HEK293 (cell line): ENCODE data around the gene KRT13.

Source experiments
- BCL11A ChIP-seq: fragments of 450-650 bp; formaldehyde crosslinking; IDR thresholded peaks from 2 replicates; pipeline ENCODE4 v1.5.1; 2016; ENCODE audit warnings: low read depth, missing biosample characterization, missing genetic modification characterization
- GLIS1 ChIP-seq: fragments of 450-650 bp; formaldehyde crosslinking; IDR thresholded peaks from 2 replicates; pipeline ENCODE4 v1.5.1; 2016; ENCODE audit warnings: missing biosample characterization, missing genetic modification characterization
- HOXA7 ChIP-seq: sonication (generic); formaldehyde crosslinking; IDR thresholded peaks from 2 replicates; pipeline ENCODE4 v1.8.1; 2022; ENCODE audit warnings: missing genetic modification reagents, borderline replicate concordance
- KLF7 ChIP-seq: fragments of 450-650 bp; formaldehyde crosslinking; IDR thresholded peaks from 2 replicates; pipeline ENCODE4 v1.5.1; 2016; ENCODE audit warnings: missing biosample characterization, missing genetic modification characterization, borderline replicate concordance
- PRDM4 ChIP-seq: fragments of 450-650 bp; formaldehyde crosslinking; IDR thresholded peaks from 2 replicates; pipeline ENCODE4 v1.5.1; 2017; ENCODE audit warnings: missing biosample characterization, missing genetic modification characterization
- SP3 ChIP-seq: fragments of 450-650 bp; formaldehyde crosslinking; IDR thresholded peaks from 2 replicates; pipeline ENCODE4 v1.5.1; 2016; ENCODE audit warnings: missing biosample characterization, missing genetic modification characterization
- SP7 ChIP-seq: fragments of 450-650 bp; formaldehyde crosslinking; IDR thresholded peaks from 2 replicates; pipeline ENCODE4 v1.5.1; 2016; ENCODE audit warnings: missing biosample characterization, missing genetic modification characterization
- ZBTB11 ChIP-seq: fragments of 450-650 bp; formaldehyde crosslinking; conservative IDR thresholded peaks from 2 replicates; pipeline ENCODE4 v1.5.1; 2016; ENCODE audit warnings: low read depth, missing biosample characterization, missing genetic modification characterization
- ZEB2 ChIP-seq: fragments of 450-650 bp; formaldehyde crosslinking; IDR thresholded peaks from 2 replicates; pipeline ENCODE4 v1.5.1; 2016; ENCODE audit warnings: missing biosample characterization, missing genetic modification characterization
- ZFHX2 ChIP-seq: fragments of 450-650 bp; formaldehyde crosslinking; conservative IDR thresholded peaks from 2 replicates; pipeline ENCODE4 v1.5.1; 2016; ENCODE audit warnings: missing biosample characterization, missing genetic modification characterization
- ZFP41 ChIP-seq: fragments of 450-650 bp; formaldehyde crosslinking; IDR thresholded peaks from 2 replicates; pipeline ENCODE4 v1.5.1; 2016; ENCODE audit warnings: missing biosample characterization, missing genetic modification characterization, borderline replicate concordance
- ZFP69B ChIP-seq: fragments of 450-650 bp; formaldehyde crosslinking; IDR thresholded peaks from 2 replicates; pipeline ENCODE4 v1.5.1; 2016; ENCODE audit warnings: missing biosample characterization, missing genetic modification characterization
- ZNF350 ChIP-seq: fragments of 450-650 bp; formaldehyde crosslinking; IDR thresholded peaks from 2 replicates; pipeline ENCODE4 v1.5.0; 2017; ENCODE audit warnings: missing biosample characterization, mild to moderate bottlenecking, missing genetic modification characterization
- ZNF362 ChIP-seq: fragments of 450-650 bp; formaldehyde crosslinking; IDR thresholded peaks from 2 replicates; pipeline ENCODE4 v1.5.1; 2016; ENCODE audit warnings: missing biosample characterization, missing genetic modification characterization
- ZNF366 ChIP-seq: fragments of 450-650 bp; formaldehyde crosslinking; conservative IDR thresholded peaks from 2 replicates; pipeline ENCODE4 v1.5.1; 2016; ENCODE audit warnings: missing biosample characterization, missing genetic modification characterization
- ZNF37A ChIP-seq: fragments of 450-650 bp; IDR thresholded peaks from 2 replicates; pipeline ENCODE4 v1.5.1; 2018; ENCODE audit warnings: missing biosample characterization, missing genetic modification characterization
- ZNF391 ChIP-seq: fragments of 450-650 bp; formaldehyde crosslinking; IDR thresholded peaks from 2 replicates; pipeline ENCODE4 v1.5.1; 2016; ENCODE audit warnings: low read depth, missing biosample characterization, missing genetic modification characterization, borderline replicate concordance
- ZNF423 ChIP-seq: fragments of 450-650 bp; formaldehyde crosslinking; IDR thresholded peaks from 2 replicates; pipeline ENCODE4 v1.5.1; 2016; ENCODE audit warnings: missing biosample characterization, missing genetic modification characterization
- ZNF529 ChIP-seq: fragments of 450-650 bp; formaldehyde crosslinking; IDR thresholded peaks from 2 replicates; pipeline ENCODE4 v1.5.1; 2017; ENCODE audit warnings: missing genetic modification characterization, missing biosample characterization; ENCODE audit not compliant: insufficient replicate concordance
- ZNF560 ChIP-seq: fragments of 450-650 bp; formaldehyde crosslinking; IDR thresholded peaks from 2 replicates; pipeline ENCODE4 v1.5.1; 2017; ENCODE audit warnings: missing biosample characterization, missing genetic modification characterization, borderline replicate concordance
- ZNF660 ChIP-seq: fragments of 450-650 bp; IDR thresholded peaks from 2 replicates; pipeline ENCODE4 v1.5.1; 2018; ENCODE audit warnings: missing biosample characterization, mild to moderate bottlenecking, missing genetic modification characterization
- ZNF664 ChIP-seq: fragments of 450-650 bp; formaldehyde crosslinking; IDR thresholded peaks from 2 replicates; pipeline ENCODE4 v1.5.1; 2016; ENCODE audit warnings: missing biosample characterization, missing genetic modification characterization
- ZNF76 ChIP-seq: fragments of 450-650 bp; formaldehyde crosslinking; IDR thresholded peaks from 2 replicates; pipeline ENCODE4; 2016; ENCODE audit warnings: low read depth, missing biosample characterization, missing genetic modification characterization, borderline replicate concordance
- ZXDB ChIP-seq: fragments of 450-650 bp; formaldehyde crosslinking; IDR thresholded peaks from 2 replicates; pipeline ENCODE4 v1.5.1; 2016; ENCODE audit warnings: missing biosample characterization, missing genetic modification characterization
- TF ChIP-seq, protein P1 (sequence below): fragments of 450-650 bp; formaldehyde crosslinking; IDR thresholded peaks from 2 replicates; pipeline ENCODE4 v1.5.1; 2016; ENCODE audit warnings: missing biosample characterization, missing genetic modification characterization
- TF ChIP-seq, protein P2 (sequence below): IDR thresholded peaks from 2 replicates; pipeline ENCODE4 v1.6.1; 2011; ENCODE audit warnings: mild to moderate bottlenecking, low read depth, low read length, borderline replicate concordance

The KRT13 gene

DNA sequence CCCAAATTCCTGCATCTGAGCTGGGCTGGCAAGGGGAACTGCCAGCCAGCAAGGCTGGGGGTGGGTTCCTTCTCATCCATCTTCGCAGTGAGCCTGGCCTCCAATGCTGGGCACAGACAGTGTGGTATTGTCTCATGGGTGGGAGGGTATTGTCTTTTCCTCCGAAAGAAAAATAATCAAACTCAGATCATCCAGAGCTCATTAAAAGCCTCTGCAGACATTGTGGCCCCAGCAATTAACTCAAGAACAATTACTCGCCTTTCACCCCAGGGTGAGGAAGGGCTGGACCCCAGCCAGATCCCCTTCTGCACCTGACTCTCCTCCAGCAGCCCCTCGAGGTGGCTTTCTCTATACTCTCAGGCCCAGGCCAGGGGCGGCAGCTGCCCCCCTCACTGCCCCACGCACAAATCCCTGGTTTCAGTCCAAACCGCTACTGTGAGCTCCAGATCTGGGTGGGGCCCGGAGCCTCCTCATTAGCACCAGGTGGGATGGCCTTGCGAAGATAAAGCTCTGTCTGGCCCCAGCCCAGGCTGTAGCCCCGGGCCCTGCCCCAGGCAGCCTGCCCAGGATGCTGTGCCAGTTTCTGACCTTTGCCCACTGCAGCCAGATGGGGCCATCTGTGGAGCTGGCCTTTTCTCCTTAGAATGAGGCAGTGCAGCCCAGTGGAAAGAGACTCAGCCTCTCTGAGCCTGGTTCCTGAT lies 15.6 kb upstream of the KRT13 start (continued):
- TF ChIP-seq, protein P1, sequence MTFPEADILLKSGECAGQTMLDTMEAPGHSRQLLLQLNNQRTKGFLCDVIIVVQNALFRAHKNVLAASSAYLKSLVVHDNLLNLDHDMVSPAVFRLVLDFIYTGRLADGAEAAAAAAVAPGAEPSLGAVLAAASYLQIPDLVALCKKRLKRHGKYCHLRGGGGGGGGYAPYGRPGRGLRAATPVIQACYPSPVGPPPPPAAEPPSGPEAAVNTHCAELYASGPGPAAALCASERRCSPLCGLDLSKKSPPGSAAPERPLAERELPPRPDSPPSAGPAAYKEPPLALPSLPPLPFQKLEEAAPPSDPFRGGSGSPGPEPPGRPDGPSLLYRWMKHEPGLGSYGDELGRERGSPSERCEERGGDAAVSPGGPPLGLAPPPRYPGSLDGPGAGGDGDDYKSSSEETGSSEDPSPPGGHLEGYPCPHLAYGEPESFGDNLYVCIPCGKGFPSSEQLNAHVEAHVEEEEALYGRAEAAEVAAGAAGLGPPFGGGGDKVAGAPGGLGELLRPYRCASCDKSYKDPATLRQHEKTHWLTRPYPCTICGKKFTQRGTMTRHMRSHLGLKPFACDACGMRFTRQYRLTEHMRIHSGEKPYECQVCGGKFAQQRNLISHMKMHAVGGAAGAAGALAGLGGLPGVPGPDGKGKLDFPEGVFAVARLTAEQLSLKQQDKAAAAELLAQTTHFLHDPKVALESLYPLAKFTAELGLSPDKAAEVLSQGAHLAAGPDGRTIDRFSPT (tag by site-specific recombination): peak; percentile 90
- TF ChIP-seq ZBTB11 (tag by site-specific recombination) (no peak), ZNF37A (tag by site-specific recombination) (no peak), ZFP69B (tag by site-specific recombination) (0 out of 2 replicates have a peak, but pooled peaks have one; percentile 77), ZNF423 (tag by site-specific recombination) (0 out of 2 replicates have a peak, but pooled peaks have one; percentile 48), ZNF366 (tag by site-specific recombination) (peak; percentile 70), ZNF76 (tag by site-specific recombination) (no peak), SP7 (tag by site-specific recombination) (peak; percentile 45; the same call in 1 of the 2 replicates), ZNF391 (no peak), ZFHX2 (peak; percentile 59), ZFP41 (no peak), GLIS1 (tag by site-specific recombination) (peak; percentile 78), ZEB2 (0 out of 2 replicates have a peak, but pooled peaks have one; percentile 26), BCL11A (peak; percentile 64; the same call in 1 of the 2 replicates), PRDM4 (tag by site-specific recombination) (no peak), ZNF350 (tag by site-specific recombination) (no peak), ZNF560 (no peak), ZNF664 (tag by site-specific recombination) (no peak), SP3 (no peak), KLF7 (no peak), ZXDB (tag by site-specific recombination) (no peak), ZNF362 (tag by site-specific recombination) (no peak), ZNF660 (tag by site-specific recombination) (no peak), HOXA7 (CRISPR knock-in tag) (no peak), ZNF529 (no peak)
- TF ChIP-seq, protein P2, sequence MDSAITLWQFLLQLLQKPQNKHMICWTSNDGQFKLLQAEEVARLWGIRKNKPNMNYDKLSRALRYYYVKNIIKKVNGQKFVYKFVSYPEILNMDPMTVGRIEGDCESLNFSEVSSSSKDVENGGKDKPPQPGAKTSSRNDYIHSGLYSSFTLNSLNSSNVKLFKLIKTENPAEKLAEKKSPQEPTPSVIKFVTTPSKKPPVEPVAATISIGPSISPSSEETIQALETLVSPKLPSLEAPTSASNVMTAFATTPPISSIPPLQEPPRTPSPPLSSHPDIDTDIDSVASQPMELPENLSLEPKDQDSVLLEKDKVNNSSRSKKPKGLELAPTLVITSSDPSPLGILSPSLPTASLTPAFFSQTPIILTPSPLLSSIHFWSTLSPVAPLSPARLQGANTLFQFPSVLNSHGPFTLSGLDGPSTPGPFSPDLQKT: no peak
